GOT3 (cell line): Measurements from ENCODE around the gene PLXNA4.

Experiments used
- DNase-seq: peaks from one replicate; lab custom pipeline; 2025; ENCODE audit warnings: mixed read lengths; lab: John Stamatoyannopoulos, UW

Gene PLXNA4

DNA sequence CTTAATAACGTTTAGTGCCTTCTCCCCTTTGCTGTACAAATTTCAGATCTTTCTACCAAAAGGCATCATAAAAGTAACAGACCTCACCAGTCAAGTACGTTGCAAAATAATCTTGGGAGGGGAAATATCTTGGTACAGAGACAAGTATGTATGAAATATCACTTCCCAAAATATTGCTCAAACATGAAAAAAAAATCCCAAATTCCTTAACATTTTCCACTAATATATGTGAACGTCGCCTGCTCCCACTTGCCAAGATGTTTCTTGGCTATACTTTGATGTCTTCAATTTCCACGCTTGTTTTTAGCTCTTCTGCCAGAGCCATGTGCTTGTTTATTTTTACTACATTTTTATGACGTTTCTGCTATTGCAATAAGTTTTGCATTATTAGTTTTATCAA, 223.5 kb downstream of the PLXNA4 start:
- DNase-seq = no peak

- no peak for DNase-seq
These were observed 224.2 kb downstream of the PLXNA4 start for GRCh38 chr7:132351954-132352499.

- DNase-seq = no peak
These were observed 225.5 kb downstream of the PLXNA4 start for GRCh38 chr7:132350741-132351140.

GRCh38 chr7:132349075-132349474, 227.2 kb downstream of the PLXNA4 start:
- no peak for DNase-seq

GRCh38 chr7:132348341-132348740, 227.9 kb downstream of the PLXNA4 start:
- no peak for DNase-seq

- no peak for DNase-seq
These were observed 228.4 kb downstream of the PLXNA4 start for GRCh38 chr7:132347858-132348257.

- DNase-seq = no peak
These were observed 229.1 kb downstream of the PLXNA4 start for GRCh38 chr7:132347123-132347522.

DNA sequence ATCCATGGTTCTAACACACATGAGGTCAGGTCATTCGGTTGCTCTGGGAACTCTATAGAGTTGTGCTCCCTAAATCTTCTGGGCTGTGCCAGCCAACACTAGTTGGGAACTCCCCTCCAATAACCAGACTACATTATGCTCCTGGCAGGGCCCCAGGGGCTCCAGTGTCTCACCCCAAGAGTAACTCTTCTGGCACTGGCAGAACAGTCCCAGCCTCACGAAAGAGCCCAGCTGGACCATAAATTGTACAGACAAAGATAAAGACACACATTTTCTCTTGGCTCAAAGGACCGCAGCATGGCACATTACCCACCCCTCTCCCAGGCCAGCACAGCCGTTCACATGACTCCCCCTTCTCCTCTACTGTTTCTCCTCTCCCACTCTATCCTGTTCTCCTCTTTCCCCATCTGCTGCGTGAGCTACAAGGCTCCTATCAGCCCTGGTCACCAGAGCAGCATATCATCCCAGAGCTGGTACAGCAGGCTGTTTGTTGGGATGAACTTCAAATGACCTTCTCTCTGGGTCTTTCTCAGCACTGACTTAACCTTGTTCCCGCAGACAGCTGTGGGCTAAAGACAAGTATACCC, 230.6 kb downstream of the PLXNA4 start:
- no peak for DNase-seq

DNA sequence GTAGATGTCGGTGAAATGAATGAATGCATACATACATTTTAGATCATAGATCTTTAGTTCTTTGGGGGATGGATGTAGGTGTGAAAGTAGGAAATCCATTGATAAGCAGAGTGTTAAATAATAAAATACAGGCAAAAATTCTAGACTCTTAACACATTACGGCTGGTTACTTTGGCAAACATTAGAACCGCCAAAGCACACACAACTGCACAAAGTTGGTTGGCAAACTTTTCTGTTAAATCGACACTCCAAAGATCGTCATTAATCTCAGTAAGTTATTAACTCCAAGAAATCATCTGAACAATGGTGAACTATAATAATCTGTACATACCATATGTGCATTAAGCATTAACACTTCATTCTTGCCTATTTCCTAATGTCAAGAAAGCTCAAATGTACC, 231.2 kb downstream of the PLXNA4 start:
- DNase-seq = no peak

DNA sequence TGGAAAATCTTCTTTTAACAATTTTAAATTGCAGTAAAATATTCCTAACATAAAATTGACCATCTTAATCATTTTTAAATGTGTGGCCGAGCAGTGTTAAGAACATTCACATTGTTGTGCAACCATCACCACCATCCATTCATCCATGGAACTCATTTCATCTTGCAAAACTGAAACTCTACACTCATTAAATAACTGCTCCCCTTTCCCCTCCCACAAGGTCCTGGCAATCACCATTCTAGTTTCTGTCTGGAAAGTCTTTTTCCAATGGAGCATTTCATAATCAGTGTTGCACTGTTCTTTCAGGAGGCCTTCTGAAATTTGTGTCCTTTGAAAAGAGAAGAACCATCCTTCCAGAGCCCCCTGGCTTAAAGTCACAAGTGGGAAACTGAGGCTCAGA, 233.1 kb downstream of the PLXNA4 start:
- no peak for DNase-seq

GRCh38 chr7:132337450-132338080, 238.7 kb downstream of the PLXNA4 start:
- no peak for DNase-seq

GRCh38 chr7:132336797-132337196, 239.5 kb downstream of the PLXNA4 start:
- DNase-seq = no peak

DNA sequence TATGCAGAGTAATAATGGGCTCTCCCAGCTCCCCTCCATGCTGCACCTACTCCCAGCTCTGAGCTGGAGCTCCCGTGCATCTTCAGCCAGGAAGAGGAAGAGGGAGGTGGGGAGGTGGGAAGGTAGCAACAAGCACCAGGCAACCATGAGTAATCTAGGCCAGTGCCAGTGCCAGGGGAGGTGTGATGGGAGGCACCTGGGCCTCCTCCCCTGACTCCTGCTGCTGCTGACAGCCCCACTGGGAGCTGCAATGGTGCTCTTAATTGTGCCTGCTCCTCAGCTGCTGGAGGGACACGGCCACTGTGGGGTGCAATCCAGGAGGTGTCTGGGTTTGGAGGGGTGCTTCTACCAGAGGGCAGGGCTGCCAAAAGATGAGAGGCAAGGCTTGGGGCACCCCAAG, 243.0 kb downstream of the PLXNA4 start:
- no peak for DNase-seq

GRCh38 chr7:132328760-132329159, 247.5 kb downstream of the PLXNA4 start:
- no peak for DNase-seq

DNA sequence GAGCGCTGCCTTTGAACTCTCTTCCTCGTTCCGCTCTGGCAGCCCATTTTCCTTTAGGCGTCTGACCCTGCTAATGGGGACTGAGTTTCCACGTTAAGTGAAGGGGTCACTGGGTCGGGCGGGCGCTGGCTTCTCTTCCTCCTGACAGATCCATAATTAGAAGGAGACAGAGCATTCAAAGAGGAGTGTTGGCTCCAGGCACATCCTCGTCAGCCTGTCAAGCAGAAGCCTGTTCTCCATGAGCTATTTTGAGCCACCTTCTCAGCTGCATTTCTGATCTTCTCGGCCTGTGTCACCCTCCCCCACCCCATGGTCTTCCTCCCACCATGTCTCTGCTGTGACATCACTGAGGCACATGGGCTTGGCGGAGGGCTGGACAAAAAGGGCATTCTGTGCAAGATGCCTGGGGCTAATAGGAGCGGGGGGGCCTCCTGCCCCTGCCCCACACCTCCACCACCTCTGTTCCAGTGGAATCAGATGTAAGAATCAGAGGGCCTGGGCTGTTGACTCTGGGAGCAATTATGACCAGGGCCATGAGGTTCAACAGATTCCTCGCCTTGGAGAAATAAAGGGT, 248.1 kb downstream of the PLXNA4 start:
- no peak for DNase-seq

DNA sequence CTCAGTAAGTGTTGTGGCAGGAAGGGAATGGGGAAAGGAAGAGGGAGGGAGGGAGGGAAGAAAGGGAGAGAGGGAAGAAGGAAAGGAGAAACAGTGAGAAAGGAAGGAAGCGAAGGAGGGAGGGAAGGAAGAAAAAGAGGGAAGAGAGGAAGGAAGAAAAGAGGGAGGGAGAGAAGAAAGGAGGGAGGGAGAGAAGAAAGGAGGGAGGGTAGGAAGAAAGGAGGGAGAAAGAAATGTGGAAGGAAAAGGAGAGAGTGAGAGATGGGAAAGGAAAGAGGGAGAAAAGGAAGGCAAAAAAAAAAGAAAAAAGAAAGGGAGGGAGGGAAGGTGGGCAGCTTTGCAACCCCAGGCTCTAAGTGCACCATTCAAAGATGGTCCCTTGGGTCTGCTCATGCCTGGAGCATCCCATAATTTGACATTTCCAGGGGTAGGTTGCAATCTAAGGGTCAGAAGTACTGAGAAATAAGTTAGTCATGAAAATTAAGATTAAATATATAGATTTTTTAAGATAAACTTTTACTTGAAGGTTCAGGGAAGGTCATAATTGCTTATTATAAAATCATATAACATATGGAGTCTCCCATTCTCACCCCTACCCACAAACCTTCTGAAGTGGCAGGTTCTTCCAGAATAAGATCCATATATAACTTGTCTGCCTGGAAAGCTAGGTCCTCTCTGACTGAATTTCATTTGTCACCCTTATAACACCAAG, 249.2 kb downstream of the PLXNA4 start:
- no peak for DNase-seq

DNA sequence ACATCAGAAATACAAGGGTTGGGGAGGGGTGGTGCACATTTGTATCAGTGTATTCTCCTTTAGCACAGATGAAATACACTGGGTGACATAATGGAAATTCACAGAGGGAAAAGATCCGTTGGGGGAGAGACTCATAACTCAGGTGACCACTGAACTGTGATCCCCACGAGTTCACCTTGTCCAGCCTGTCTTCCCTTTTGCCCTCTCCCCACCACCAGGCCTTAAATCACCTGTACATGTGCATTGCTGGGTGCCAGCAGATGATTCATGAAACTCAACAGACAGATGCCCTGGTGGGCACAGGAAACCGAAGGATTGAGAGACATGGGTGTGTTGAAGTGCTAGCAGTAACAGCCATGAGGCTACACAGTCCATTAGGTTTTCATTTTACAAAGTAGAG, 253.3 kb downstream of the PLXNA4 start:
- DNase-seq = no peak

- DNase-seq = no peak
These were observed 254.9 kb downstream of the PLXNA4 start for GRCh38 chr7:132321387-132321786.

GRCh38 chr7:132319481-132319880, 256.8 kb downstream of the PLXNA4 start:
- DNase-seq = no peak

GRCh38 chr7:132318352-132319318, 257.6 kb downstream of the PLXNA4 start:
- DNase-seq = peak; percentile 11

GRCh38 chr7:132317701-132318351, 258.4 kb downstream of the PLXNA4 start:
- no peak for DNase-seq
